ENCODE measurements around the gene EOLA2. TPM values are rescaled to one million over a fixed set of nuclear protein-coding genes. Genes with fewer than 3 reads are reported as not detected.
"Not testable (repeated sequence)": the region's sequence is repeated elsewhere in the genome, so short reads cannot be mapped to it uniquely, and the experiment has no call there.

The EOLA2 gene
- total RNA-seq, 1 donor from 2014 or later: 11.2 TPM

DNA sequence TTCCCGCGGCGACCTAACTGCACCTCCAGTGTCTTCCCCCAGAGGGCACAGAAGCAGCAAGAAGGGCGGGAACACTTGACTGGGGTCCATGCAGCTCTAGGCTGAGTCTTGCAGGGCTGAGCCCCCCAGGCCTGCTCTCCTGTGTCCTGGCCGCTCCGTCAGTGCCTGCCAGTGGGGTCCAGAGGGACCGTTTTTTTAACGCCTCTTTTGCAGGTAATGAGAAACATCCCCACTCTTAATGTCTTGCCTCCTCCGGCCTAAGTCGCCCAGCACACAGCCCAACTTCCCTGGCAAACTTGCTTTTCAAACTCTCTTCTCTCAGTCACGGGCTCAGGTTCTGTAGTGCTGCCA, 2.4 kb upstream of the EOLA2 start:
- H2AFZ ChIP-seq (replicated peaks); H3K36me3 ChIP-seq; H3F3A ChIP-seq (ENCODE audit: low read depth); H3K4me1 Mint-ChIP-seq; H3K4me1 ChIP-seq; H4K20me1 ChIP-seq (ENCODE audit: low read depth); H3K27ac ChIP-seq; H3K9me3 ChIP-seq (ENCODE audit: low read depth); H3K27ac Mint-ChIP-seq; DNase-seq (ENCODE audit: low spot score); H3K27me3 ChIP-seq; H3K27me3 Mint-ChIP-seq (ENCODE audit: insufficient read depth, low read depth); H3K9me3 Mint-ChIP-seq; H3K4me3 ChIP-seq; H3K36me3 Mint-ChIP-seq; H3K9ac ChIP-seq: not testable (repeated sequence)
- Histone ChIP-seq H3K4me2 (peak overlapping the region; percentile 55), H3K79me2 (ENCODE audit: low read depth) (peaks cover 11% of the 10 kb centered on the region)
- TF ChIP-seq CTCF (IDR thresholded peaks at IDR 0.05): peak; percentile 41
- H3K4me3 Mint-ChIP-seq: peak overlapping the region; percentile 85

DNA sequence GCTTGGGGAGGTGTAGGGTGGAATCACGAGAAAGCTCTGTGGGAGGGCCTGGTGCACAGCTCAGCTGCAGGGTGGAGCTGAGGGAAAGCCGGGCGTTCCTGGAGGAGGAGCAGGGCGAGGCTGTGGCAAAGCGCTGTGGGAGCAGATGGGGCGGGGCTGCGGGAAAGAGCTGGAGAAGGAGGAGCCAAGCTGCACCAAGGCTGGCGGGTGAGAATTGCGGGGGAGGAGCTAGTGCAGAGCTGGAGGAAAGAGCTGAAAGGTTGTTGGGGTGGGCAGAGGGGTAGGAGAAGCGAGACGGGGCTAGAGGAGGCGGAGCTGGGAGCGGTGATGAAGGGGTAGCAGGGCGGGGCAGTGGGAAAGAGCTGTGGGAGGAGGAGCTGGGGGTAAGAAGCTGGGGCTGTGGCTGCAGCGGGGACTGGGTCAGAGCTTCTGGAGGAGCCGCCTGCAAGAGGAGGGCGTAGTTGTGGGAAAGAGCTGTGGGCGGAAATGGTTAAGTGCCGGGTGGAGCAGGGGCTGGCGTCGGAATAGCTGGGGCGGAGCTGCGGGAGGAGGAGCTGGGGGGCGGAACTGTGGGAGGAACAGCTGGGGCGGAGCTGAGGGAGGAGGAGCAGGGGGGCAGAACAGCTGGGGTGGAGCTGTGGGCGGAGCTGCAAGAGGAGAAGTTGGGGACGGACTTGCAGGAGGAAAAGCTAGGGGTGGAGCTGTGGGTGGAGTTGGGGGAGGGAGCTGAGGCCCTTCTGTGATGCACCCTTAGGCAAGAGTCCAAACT, 1.8 kb upstream of the EOLA2 start:
- H3K4me3 Mint-ChIP-seq: peak overlapping the region; percentile 85
- TF ChIP-seq EZH2 (IDR thresholded peaks at IDR 0.05) (no peak), EZH2phosphoT487 (IDR thresholded peaks at IDR 0.05) (no peak), CTCF (IDR thresholded peaks at IDR 0.05) (no peak)
- H3K36me3 Mint-ChIP-seq: no peaks in the 10 kb centered on the region
- DNase-seq (ENCODE audit: low spot score): peak; percentile 92
- peaks cover 11% of the 10 kb centered on the region for H3K79me2 ChIP-seq (ENCODE audit: low read depth)
- peak overlapping the region; percentile 81 for H3K27ac ChIP-seq
- peaks cover 9% of the 10 kb centered on the region for H3K9me3 Mint-ChIP-seq
- no peaks in the 10 kb centered on the region for H3K36me3 ChIP-seq
- no peak overlapping the region for H3K9ac ChIP-seq
- peak overlapping the region; percentile 57 for H3K4me3 ChIP-seq
- H3K9me3 ChIP-seq (ENCODE audit: low read depth): no peaks in the 10 kb centered on the region
- no peaks in the 10 kb centered on the region for H3K27me3 Mint-ChIP-seq (ENCODE audit: insufficient read depth, low read depth)
- H3K27ac Mint-ChIP-seq: peak overlapping the region; percentile 82
- peak overlapping the region; percentile 71 for H3K4me2 ChIP-seq
- H4K20me1 ChIP-seq (ENCODE audit: low read depth): no peaks in the 10 kb centered on the region
- no peak overlapping the region for H2AFZ ChIP-seq (replicated peaks)
- H3K4me1 Mint-ChIP-seq: no peaks in the 10 kb centered on the region
- no peaks in the 10 kb centered on the region for H3K27me3 ChIP-seq
- H3F3A ChIP-seq (ENCODE audit: low read depth): peaks cover 5% of the 10 kb centered on the region
- H3K4me1 ChIP-seq: no peaks in the 10 kb centered on the region

DNA sequence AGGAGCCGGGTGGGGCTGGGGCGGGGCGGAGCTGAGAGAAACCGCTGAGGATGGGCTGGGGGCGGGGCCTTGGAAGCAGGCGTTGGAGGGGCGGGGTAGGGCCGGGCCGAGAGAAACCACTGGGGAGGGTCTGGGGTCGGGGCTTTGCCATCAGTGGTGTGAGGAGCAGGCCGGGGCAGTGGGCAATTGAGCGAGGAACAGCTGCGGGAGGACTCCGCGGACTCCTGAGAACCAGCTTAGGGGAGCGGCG, 1.3 kb upstream of the EOLA2 start:
- H3K27ac Mint-ChIP-seq: peak overlapping the region; percentile 82
- H3K27ac ChIP-seq: peak overlapping the region; percentile 81
- peaks cover 5% of the 10 kb centered on the region for H3F3A ChIP-seq (ENCODE audit: low read depth)
- H3K79me2 ChIP-seq (ENCODE audit: low read depth): peaks cover 11% of the 10 kb centered on the region
- peak overlapping the region; percentile 85 for H3K4me3 Mint-ChIP-seq
- no peaks in the 10 kb centered on the region for H3K9me3 ChIP-seq (ENCODE audit: low read depth)
- H4K20me1 ChIP-seq (ENCODE audit: low read depth): no peaks in the 10 kb centered on the region
- DNase-seq (ENCODE audit: low spot score): no peak
- TF ChIP-seq EZH2 (IDR thresholded peaks at IDR 0.05) (no peak), EZH2phosphoT487 (IDR thresholded peaks at IDR 0.05) (no peak), CTCF (IDR thresholded peaks at IDR 0.05) (no peak)
- H3K36me3 ChIP-seq: no peaks in the 10 kb centered on the region
- no peaks in the 10 kb centered on the region for H3K4me1 ChIP-seq
- no peaks in the 10 kb centered on the region for H3K36me3 Mint-ChIP-seq
- no peak overlapping the region for H2AFZ ChIP-seq (replicated peaks)
- no peaks in the 10 kb centered on the region for H3K4me1 Mint-ChIP-seq
- no peaks in the 10 kb centered on the region for H3K27me3 Mint-ChIP-seq (ENCODE audit: insufficient read depth, low read depth)
- peaks cover 9% of the 10 kb centered on the region for H3K9me3 Mint-ChIP-seq
- no peak overlapping the region for H3K9ac ChIP-seq
- H3K4me3 ChIP-seq: peak overlapping the region; percentile 57
- peak overlapping the region; percentile 71 for H3K4me2 ChIP-seq
- no peaks in the 10 kb centered on the region for H3K27me3 ChIP-seq
